ENCODE results near the gene DOLPP1.
"Not testable (repeated sequence)": the region's sequence is repeated elsewhere in the genome, so short reads cannot be mapped to it uniquely, and the experiment has no call there.

Gene DOLPP1

DNA sequence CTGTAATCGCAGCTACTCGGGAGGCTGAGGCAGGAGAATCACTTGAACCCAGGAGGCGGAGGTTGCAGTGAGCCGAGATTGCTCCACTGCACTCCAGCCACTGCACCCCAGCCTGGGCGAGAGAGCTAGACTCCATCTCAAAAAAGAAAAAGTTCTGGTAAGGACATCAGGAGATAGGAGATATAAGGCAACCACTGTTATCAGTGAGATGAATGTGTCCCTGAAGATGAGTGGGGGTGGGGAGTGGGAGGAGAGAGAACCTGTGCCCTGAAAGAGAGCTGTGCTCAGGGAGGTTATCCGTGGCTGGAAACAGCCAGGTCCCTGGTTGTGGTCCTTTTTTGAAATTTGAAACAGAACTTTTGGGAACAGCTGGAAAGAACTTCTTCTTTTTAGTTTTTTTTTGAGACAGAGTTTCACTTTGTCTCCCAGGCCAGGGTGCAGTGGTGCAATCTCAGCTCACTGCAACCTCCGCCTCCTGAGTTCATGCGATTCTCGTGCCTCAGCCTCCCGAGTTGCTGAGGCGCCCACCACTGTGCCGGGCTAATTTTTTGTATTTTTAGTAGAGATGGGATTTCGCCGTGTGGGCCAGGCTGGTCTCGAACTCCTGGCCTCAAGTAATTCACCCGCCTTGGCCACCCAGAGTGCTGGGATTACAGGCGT, 32.9 kb downstream of the DOLPP1 start:
- DNase-seq, result no peak

DNA sequence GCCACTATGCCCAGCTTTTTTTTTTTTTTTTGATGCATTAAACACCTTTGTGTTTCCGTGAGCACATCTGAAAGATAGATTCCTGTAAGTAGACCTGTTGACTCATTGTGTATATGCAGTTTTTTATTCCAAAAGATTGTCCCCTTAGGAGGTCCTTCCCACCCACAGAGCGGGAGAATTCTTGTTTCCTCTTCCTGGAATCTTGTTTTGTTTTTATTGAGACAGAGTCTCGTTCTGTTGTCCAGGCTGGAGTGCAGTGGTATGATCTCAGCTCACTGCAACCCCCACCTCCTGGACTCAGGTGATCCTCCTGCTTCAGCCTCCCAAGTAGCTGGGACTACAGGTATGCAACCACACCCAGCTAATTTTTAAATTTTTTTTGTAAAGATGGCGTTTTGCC, 37.9 kb downstream of the DOLPP1 start:
- no peak for DNase-seq

DNA sequence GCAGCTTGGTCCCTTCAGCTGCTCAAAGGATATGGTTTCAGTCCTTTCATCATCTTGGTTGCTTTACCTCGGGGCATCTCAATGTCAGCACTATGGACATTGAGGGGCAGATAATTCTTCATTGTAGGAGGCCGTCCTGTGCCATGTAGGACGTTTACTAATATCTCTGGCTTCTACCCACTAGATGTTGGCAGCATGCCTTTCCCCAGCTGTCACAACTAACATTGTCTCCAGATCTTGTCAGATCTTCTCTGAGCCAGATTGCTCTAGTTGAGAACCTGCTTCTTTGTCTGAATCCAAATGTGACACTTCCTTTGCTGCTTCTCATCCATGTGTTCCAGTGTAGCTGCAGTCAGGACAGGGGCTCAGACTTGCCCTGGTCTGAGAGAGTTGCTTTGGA, 40.6 kb downstream of the DOLPP1 start:
- DNase-seq, result no peak

DNA sequence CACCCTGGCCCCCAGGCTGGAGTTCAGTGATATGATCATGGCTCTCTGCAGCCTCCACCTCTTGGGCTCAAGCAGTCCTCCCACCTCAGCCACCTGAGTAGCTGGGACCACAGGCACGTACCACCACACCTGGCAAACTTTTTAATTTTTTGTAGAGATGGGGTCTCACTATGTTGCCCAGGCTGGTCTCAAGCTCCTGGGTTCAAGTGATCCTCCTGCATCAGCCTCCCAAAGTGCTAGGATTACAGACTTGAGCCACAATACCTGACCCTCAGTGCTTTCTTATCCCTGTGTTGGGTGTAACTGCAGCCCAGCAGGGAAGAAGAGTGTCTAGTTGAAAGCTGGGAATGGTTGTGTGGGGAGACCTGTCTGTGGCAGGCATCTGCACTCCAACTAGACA, 41.2 kb downstream of the DOLPP1 start:
- no peak for DNase-seq

DNA sequence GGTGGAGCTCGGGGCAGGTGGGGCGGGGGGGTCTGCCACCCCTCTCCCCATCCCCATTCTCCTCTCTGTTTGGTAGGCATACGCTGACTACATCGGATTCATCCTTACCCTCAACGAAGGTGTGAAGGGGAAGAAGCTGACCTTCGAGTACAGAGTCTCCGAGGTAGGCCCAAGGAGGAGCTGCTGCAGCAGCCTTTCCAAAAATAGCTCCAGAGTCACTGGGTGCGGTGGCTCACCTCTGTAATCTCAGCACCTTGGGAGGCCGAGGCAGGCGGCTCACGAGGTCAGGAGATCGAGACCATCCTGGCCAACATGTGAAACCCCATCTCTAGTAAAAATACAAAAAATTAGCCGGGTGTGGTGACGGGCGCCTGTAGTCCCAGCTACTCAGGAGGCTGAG, 42.1 kb downstream of the DOLPP1 start:
- DNase-seq, result not testable (repeated sequence)

DNA sequence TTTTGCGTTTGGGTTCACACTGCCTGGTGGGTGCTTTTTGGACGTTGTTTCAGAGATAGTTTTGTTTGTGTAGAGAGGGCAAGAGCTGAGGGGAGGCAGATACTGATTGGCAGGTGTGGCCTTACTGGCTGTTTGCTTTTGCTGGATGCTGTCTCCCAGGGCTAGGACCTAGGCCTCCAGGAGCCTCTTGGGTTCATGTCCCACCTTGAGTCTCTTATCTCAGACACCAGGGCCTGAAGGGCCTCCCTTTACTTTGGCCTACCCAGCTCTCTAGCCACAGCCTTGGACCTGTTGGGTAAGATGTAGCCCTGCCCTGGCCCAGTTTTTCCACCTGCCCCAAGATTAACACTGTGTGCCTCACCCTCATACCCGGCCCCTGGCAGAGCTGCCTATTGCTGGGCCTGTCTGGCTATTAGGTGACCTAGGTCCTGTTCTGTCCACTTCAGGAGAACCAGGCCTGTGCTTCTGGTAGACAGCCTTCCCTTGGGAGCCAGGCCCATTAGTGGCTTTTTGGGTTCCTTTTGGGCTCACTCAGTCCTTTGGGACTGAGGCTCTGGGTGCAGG, 43.7 kb downstream of the DOLPP1 start:
- DNase-seq, result no peak

DNA sequence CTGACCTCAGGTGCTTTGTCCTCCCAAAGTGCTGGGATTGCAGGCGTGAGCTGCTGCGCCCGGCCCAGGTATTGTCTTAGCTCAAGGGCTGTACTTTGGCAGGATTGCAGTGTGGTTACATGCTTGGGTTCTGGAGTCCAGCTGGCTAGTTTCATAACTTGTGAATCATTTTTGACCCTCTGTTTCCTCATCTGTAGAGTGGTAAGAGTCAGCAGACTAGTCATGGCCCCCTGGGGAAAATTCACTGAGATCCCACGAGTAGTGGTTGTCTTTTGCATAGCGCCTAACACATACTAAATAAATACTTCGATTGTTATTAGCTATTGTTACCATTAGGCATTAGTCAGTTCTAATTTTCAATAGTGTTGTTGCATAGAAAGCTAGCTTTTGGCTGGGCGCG, 44.6 kb downstream of the DOLPP1 start:
- no peak for DNase-seq

DNA sequence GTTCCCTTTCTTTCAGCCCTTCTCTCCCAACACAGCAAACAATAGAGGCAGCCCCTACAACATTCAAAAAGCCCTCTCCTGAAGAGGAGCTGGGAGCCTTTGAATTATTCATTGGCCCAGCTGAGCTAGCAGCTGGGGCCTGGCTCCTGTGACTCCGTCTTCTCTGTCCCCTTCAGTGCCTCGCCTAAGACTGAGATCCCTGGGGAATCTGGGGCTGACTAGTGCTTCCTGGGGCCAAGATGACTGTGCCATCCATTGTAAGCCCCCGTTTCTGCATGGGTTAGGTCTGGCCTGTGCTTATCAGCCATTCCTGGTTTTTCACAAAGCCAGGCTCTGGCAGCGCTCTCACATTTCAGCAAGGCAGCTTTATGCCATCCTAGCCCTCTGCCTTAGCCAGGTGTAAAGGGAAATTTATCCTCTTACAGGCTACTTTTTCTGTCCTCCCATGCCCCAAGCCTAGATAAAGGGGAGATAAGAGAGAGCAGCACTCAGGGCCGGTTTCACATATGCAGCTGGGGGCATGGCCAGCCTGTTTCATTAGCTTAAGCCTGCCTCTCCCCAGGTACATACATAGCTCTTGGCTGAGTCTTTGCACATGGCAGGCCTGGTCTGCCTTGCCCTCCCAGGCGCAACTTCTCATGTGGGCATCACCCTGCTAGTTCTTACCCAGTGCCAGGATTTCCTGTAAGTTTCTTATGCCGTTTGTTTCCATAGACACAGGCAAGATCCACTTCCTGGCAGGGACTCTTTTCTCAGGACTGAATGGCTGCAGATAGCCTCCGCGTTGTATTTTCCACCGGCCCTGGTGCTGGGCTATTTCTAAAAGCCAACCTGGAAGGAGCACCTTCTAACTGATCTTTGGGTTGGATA, 46.1 kb downstream of the DOLPP1 start:
- no peak for DNase-seq

DNA sequence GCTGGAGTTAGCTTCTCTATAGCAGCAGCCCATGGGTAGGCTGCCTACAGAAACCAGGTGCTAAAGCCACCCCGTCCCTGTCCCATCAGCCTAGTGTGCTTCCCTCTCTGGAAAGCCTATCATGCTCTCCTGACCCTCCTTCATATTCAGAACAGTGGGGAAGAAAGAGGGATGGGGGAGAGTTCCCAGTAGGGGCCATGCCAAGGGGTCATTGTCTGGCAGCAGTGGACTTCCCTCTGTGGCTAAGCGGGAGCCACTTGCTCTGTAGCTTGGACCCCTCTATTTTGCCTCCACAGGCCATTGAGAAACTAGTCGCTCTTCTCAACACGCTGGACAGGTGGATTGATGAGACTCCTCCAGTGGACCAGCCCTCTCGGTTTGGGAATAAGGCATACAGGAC, 47.8 kb downstream of the DOLPP1 start:
- no peak for DNase-seq

DNA sequence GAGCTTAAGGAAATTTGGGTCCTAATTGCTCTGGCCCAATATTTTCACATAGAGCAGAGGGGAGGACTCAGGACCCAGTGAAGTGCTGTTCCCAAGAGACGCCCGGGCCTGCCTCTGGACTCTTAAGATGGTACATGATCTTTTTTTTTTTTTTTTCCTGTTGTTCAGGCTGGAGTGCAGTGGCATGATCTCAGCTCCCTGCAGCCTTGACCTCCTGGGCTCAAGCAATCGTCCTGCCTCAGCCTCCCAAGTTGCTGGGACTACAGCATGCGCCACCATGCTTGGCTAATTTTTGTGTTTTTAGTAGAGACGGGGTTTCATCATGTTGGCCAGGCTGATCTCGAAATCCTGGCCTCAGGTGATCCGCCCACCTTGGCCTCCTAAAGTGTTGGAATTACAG, 49.4 kb downstream of the DOLPP1 start:
- not testable (repeated sequence) for DNase-seq

DNA sequence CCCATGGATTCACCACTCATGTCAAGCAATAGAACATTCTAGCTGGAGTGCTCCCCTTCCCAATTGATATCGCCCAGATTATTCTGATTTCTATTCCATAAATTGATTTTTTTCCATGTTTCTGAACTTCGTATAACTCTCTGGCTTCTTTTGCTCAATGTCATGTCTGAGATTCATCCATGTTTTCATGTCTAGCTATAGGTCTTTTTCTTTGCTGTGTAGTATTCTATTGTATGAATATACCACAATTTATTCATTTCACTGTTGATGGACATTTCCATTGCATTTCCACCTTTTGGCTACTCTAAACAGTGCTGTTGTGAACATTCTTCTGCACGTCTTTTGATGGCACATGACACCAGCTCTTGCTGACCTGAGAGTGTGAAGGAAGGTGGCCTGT, 49.9 kb downstream of the DOLPP1 start:
- no peak for DNase-seq

DNA sequence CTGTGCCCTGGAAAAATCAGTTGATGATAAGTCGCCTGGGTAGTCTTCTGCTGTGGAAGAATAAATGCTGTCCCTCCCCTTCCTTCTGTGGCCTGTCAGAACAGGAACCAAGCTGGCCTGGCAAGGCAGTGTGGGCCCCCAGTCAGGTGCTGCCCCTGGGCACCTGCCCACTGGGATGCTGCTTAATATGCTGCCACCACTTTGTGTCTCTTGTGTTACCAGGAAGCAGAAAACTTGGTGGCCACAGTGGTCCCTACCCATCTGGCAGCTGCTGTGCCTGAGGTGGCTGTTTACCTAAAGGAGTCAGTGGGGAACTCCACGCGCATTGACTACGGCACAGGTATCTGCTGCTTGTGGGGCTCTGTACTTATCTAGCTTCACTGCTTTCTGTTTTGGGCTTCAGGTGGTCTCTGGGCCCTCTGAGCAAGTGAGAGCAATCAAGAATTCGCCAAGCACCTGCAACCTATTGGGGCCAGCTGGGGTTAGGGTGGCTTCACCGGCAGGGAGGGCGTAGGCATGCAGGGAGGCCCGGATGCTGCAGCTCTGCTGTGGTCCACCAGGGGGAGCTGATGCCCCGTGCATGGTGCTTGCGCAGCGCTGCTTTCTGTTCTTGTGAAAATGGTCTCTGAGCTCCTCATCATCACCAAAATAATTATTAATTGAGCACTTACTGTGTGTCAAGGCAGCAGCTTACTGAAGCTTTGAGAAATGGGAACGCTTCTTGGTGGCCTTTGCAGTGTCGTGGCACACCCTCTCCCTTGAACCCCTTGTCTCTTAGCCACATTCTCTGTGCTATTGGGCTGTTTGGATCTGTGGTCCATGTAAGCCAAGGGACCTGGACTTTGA, 50.6 kb downstream of the DOLPP1 start:
- peak; percentile 43 for DNase-seq

DNA sequence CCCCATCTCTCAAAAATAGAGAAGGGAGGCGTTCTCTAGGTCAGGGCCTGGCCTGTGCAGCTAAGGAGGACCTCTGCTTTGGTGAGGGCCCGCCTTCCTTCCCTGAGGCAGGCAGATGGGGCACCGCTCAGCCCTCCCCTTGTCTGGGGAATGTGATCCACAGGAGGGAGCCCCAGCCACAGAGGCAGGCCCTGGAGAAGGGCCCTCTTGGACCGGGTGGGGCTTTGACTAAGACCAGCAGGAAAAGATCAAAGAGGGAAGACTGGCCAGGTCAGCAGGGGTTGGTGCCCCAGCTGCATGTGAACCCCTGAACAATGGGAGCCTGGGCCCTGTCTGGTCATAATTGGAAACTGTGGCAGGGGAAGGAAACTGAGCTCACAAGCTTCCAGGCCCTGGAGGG, 52.2 kb downstream of the DOLPP1 start:
- no peak for DNase-seq

DNA sequence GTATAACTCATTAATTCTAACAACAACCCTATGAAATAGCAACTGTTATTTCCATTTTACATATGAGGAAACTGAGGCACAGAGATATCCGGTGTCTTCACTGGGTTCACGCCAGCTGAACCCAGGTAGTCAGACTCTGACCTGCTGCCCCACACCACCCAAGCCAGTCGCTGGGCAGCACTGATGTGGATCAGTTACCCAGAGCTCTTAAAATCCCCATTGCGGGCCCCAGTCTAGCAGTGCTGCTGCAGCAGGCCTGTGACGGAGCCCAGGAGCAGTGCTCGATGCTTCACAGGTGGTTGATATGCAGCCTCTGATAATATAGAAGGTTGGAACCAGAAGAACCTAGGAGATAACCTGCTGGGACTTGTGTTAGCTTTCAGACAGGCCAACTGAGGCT, 54.6 kb downstream of the DOLPP1 start:
- no peak for DNase-seq

DNA sequence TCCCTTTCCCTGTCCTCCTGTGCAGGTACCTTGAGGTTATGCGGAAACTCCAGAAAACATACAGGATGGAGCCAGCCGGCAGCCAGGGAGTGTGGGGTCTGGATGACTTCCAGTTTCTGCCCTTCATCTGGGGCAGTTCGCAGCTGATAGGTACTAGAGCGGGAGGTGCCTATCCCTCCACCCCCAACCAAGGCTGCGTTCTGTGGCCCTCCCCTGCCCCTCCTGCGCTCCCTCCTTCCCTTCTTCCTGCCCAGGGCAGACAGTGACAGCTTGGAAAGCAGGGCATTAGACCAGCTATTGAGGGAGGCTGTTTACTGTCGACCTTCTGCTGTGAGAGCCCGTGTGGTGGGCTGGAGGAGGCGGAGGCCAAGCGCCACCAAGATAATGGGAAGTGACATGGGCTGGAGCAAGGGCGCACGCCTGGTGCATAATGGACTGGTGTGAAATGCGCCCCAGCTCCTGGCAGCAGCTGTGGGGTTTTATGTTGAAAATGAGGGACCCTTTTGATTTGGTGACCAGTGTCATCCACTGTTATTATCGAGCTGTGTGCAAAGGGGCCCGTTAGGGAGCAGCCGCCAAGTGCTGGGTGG, 55.6 kb downstream of the DOLPP1 start:
- DNase-seq, result no peak

DNA sequence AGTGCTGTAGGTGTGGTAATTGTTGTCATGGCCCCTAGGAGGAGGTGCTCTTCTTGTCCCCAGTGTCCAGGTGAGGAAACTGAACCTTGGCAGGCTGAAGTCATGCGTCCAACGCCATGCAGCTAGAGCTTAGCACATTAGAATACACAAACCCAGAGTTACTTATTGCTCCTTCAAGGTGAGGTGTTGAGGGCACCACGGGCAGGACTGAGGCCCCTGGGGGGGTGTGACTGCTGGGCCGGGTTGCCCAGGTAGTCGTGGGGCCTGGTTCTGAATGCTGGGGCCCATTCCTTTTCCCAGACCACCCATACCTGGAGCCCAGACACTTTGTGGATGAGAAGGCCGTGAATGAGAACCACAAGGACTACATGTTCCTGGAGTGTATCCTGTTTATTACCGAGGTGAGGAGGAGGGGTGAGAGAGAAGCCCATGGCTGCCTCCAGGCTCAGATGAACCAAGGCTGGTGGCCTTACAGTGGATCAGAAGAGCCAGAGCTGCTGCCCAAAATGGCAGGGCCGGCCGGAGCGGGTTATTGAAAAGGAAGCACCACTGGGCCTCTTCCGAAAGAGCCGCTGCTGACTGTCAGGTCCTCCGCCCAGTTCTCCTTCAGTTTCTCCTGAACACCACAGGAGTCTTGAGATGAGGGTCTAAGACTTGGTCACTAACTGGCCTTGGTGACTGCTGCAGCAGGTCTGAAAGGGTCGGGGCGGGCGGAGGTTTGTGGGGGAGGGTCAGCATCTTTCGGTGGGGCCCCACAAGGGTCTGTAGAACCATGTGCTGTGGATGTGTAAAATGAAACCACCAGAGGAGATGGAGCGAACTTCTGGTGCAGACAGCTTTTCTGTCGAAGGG, 56.6 kb downstream of the DOLPP1 start:
- DNase-seq, result no peak

DNA sequence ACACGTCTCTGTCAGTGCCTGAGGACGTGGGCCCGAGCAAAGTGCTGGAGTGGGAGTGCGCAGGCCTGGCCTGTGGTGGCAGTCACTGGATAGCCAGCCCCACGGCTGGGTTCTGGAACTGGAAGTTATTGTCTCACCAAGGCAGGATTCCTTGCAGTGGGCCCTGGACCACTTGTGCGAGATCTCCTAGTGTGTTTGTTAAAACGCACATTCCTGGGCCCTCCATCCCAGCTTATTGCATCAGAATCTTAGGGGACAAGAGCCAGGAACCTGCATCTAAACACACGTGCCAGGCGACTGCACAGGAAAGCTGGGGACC, 57.2 kb downstream of the DOLPP1 start:
- DNase-seq, result no peak

DNA sequence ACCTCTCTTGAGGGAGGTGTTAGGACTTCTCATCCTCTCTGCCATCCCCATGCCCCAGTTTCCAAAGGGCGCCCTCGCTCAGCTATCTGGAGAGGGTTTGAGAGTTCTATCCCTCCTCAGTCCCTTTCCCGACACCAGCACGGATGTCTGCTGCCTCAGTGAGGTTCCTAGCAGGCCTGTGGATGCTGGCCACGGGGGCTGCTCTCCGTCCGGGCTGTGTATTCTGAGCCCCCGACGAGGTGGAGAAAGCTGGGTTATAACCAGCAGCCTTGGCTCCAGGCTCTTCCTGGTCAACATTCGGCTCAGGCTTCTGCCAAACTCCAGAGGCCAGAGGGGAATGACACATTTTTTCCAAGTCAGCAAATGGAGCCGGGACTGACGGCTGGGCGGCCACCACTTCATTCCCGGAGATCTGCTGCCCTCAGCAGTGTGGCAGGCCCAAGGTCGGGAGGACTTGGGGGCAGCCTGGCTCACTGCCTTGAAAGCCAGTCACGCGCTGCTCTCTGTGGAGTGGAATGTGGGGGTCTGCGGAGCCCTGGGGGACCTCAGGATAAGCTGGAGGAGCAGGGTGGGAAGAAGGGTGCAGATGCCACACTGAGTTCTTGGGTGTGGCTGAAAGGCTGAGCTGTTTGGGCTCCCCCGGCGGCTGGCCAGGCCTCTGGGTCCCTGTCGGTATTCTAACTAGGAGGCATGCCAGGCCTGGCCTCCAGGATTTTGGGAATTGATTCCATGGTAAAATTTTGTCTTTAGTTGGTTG, 57.7 kb downstream of the DOLPP1 start:
- DNase-seq, result peak; percentile 57

DNA sequence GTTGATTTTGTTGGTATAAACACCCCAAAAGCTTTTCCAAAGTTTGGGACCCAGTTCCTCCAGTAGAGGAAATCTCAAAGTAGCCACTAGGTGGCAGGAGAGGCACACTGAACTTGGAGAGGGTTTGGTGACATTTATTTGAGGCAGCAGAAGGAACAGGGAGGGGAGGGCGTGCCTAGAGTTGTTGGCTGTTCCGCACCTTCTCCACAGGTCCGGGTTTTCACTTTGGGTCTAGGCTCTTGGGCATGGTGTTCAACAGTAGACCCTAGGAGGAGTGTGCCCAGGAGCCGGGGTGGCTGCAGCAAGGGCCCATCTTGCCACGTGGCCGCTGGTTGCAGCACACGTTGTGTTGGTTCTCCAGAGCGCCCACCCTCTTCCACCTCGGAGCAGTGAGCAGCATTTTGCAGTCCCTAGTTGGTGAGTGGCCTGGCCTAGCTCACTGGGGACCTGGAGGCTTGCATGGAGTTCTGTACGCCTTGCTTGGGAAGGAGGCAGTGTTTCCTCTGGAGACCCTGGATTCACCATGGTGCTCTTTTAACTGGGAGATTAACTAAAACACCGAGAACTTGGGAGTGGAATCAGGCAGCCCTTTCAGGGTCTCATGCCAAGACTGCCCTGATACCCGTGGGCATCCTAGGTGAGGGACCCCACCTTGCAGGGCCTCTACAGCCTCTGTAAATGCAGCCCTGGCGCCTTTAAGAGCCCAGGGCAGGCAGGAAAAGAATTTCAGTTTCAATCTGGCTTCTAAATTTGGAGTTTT, 58.5 kb downstream of the DOLPP1 start:
- peak; percentile 65 for DNase-seq

DNA sequence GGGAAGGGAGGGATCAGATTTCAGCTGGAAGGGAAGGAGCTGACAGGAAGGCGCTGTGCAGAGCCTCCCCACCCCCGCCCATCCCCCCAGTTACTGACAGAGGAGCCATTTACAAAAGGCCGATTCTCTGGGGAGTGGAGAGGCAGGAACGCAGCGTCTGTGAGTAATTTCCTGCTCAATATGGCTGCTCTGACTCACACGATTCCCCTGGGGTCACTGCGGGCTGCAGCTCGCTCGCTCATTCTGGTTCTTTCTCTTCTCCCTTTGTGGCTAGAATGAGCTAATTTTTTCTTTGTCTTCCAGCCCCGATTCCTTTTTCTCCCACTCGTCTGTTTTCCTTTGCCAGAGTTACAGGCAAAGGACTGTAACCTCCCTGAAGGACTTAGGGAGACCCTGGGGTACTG, 59.1 kb downstream of the DOLPP1 start:
- DNase-seq, result peak; percentile 99
